ENCODE results near the gene PIAS4.
"Not testable (repeated sequence)": the region's sequence is repeated elsewhere in the genome, so short reads cannot be mapped to it uniquely, and the experiment has no call there.

Gene PIAS4

GRCh38 chr19:3995607-3996006 is 11.9 kb upstream of the PIAS4 start:
- no peak for DNase-seq

GRCh38 chr19:3998667-3999412 is 8.7 kb upstream of the PIAS4 start:
- not testable (repeated sequence) for DNase-seq

DNA sequence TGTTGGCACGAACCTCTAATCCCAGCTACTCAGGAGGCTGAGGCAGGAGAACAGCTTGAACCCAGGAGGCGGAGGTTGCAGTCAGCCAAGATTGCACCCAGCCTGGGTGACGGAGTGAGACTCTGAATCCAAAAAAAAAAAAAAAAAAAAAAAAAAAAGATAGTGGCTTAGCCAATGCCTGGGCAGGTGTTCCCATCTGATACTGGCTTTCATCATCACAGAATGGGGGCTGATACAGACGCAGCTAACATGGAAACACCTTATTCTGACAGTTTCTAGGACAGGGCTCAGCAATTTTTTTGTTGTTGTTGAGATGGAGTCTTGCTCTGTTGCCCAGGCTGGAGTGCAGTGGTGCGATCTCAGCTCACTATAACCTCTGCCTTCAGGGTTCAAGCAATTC is 6.7 kb upstream of the PIAS4 start:
- DNase-seq: not testable (repeated sequence)

DNA sequence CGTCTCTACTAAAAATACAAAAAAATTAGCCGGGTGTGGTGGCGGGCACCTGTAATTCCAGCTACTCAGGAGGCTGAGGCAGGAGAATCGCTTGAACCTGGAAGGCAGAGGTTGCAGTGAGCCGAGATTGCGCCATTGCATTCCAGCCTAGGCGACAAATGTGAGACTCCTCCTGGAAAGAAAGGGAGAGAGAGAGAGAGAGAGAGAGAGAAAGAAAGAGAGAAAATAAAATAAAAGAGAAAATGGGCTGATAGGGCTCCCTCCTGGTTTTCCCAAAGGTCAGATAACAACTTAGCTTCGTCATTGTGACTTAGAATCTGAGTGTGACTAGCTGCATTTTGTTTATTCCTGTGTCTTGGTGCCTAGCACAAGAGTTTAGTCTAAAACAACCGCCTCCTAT is 2.1 kb upstream of the PIAS4 start:
- not testable (repeated sequence) for DNase-seq

GRCh38 chr19:4007836-4008539 is 452 bp downstream of the PIAS4 start:
- peak in 2 of 58 donors; percentile 29 to 48 for DNase-seq

DNA sequence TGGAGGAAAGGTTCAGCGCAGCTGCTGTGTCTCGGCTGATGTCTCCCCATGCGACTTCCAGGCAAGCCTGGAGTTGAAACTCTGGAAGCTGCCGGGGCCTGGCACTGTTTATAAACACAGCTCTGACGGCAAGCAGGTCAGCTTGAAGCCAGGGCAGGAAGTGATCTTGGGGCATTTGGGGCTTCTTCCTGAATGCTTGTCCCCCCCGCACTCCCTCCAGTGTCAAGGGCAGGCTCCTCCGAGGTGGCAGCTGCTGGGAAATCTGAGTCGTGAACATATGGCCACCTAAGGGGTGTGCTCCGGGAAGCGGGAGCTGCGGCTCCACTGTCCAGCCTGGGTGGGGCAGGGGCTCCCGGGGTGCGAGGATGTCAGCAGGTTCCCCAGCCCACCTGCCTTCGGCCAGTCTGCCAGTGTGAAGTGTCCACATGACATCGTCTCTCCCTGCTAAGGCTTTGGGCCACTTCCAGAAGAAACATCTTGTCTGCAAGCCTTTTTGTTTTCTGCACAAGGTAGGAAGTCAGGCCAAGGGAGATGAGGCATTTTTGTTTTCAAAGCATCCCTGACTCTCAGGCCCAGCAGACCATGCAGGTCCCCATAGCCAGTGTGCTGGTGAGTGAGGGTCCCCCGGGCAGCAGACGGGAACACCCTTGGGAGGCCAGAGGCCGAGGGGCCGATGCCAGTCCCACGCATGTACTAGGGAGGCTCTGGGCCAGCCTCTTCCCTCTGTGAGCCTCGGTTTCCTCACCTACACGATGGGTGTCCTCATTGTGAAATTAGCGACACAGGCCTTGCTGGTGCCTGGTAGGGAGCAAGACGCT is 2.7 kb downstream of the PIAS4 start:
- peak in 1 of 58 donors; percentile 10 for DNase-seq

- DNase-seq: no peak
Observed at GRCh38 chr19:4010808-4011110, 3.2 kb downstream of the PIAS4 start.

- DNase-seq: not testable (repeated sequence)
Observed at GRCh38 chr19:4011430-4011829, 3.9 kb downstream of the PIAS4 start.

DNA sequence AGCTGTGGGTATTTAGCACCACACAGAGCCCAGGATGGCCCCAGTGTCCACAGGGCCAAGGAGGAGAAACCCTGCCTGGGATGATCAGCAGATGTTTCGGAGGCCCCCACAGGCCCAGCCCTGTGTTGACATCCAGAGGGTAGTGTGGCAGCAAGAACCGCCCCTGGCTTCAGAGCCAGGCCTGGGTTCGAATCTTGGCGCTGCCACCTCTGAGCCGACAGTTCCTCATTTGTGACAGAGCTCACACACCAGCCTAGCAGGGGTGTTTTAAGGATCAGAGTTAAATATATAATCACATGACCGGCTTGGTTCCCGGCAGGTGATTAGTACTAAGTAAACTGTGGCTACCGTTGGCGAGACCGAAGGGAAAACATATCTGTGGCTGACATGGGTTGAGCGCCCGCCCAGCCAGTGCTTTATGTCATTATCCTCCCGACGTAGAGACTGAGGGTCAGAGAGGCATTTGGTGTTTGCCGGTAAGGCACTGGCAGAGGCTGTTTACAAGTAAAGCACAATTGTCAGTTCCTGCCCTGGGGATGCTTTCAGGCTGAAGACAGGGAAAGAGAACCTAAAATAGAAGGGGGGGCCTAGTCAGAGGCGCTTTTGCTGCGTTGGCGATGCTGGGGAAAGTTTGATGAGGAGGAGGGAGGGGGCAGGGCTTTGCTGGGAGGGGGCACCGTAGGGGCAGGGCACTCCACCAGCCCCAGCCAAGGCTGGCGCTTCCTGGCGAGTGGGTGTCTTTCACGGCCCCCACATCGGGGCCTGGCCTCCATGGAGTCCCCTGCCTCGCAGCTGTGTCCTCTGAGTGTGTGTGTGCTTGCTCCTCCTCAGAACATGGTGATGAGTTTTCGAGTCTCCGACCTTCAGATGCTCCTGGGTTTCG is 4.8 kb downstream of the PIAS4 start:
- DNase-seq: no peak

DNA sequence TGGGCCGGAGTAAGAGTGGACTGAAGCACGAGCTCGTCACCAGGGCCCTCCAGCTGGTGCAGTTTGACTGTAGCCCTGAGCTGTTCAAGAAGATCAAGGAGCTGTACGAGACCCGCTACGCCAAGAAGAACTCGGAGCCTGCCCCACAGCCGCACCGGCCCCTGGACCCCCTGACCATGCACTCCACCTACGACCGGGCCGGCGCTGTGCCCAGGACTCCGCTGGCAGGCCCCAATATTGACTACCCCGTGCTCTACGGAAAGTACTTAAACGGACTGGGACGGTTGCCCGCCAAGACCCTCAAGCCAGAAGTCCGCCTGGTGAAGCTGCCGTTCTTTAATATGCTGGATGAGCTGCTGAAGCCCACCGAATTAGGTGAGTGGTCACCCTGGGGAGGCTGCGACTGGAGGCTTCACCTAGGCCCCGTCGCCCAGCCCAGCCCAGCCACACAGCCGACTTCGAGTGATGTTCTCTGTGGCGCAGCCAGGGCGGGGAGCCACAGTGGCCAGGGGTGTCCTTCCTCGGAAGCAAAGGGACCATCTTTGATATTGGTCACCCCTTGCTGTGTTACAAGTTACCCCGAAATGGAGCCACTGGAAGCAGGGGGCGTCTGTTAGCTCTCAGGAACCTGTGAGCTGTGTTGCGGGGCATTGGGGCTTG is 5.6 kb downstream of the PIAS4 start:
- no peak for DNase-seq

- DNase-seq: peak in 31 of 58 donors; percentile 9 to 70 (median 37)
Observed at GRCh38 chr19:4013886-4014540, 6.5 kb downstream of the PIAS4 start.

DNA sequence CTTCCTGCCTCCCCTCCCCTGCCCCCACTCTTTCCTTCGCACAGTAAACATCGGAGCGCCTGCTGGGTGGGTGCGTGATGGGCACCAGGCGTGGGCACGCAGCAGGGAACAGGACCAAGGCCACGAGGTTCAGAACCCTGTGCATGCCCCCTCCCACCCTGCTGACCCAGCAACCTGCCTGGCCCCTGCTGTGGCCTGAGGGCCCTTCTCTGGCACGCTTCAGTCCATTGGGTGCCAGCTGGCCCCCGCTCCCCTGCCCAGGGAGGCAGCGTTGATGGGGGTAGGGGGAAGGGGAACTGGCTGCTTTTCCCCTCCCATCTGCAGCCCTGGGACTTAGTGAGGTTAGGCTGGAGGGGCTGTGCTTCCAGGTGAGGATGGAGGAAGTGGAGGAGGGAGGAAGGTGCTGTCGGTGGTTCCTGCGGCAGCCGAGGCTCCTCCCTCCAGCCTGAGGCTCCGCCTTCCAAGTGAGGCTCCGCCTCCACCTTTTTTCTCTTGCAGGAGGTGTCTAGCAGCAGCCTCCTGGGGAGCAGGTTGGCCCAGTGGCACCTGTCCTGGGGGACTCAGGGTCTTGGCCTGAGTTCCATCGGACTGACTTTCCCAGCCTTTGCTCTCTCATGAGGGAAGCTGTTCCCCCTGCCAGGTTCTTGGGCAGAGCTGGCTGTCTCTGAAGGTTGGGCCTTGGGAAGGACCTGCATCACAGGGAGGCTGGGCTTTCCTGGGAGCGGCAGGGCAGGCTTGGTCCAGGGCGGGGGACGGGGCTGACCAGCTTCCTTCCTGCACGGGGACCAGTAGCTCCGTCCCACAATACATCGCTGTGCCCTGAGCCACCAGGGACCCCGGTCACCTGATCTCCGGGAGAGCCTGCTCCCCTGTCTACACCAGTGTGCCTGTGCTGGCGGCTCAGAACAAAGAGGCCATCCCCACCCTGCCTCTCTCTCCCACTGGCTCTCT is 7.3 kb downstream of the PIAS4 start:
- no peak for DNase-seq

- no peak for DNase-seq
Observed at GRCh38 chr19:4015705-4016402, 8.3 kb downstream of the PIAS4 start.

DNA sequence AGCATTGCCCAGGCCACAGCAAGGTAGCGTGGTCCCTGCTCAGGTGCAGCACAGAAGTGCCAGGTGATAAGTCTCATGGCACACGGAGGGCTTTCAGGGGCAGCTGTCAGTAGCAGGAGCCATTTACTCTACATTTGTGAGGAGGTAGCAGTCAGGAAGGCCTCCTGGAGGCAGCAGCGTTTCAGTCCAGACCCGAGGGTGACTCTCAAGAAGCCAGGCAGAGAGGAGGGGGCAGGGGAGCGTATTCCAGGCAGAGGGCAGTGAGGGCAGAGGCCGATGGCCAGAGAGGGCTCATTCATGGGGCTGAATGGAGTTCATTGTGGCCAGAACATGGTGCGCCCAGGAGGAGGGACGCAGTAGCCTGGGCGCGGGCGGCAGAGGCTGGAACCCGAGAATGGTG is 8.9 kb downstream of the PIAS4 start:
- peak in 50 of 58 donors; percentile 14 to 90 (median 68) for DNase-seq

DNA sequence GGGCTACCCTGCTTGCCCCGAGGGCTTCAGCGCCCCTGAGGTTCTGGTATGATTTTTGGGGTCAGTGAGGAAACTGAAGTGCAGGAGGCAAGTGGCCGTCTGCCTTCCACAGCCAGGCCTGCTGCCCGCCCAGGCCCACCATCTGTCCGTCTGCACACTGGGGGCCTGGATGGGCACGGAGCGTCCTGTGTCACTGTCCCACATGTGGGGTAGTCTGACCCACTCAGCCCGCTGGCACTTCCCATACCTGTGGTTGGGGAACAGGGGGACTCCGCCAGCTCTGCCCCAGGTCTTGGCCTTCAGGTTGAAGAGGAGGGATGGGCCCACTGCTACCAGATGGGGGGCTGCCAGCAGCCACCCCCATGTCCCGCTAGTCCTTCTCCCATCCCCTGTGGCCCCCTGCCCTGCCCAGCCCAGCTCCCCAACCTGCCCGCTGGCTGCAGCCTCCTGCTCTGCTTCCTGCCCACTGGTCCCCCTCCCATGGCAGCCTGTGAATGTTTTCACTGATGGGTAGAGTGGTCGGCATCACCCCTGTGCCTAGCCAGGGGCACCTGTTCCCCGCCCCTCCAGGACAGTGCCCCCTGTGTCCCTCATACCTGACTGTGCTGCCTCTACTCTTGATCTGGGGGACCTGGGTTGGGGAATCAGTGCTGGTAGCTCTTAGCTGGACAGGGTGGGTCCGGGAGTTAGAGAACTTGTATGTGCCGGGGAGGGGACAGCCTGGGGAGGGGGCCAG is 9.5 kb downstream of the PIAS4 start:
- DNase-seq: no peak

- peak in 44 of 58 donors; percentile 10 to 88 (median 40) for DNase-seq
Observed at GRCh38 chr19:4018140-4018613, 10.6 kb downstream of the PIAS4 start.

Measured in anterior cingulate cortex (tissue), 58 donors.